Measurements from ENCODE around the gene SH3RF3.

The SH3RF3 gene

DNA sequence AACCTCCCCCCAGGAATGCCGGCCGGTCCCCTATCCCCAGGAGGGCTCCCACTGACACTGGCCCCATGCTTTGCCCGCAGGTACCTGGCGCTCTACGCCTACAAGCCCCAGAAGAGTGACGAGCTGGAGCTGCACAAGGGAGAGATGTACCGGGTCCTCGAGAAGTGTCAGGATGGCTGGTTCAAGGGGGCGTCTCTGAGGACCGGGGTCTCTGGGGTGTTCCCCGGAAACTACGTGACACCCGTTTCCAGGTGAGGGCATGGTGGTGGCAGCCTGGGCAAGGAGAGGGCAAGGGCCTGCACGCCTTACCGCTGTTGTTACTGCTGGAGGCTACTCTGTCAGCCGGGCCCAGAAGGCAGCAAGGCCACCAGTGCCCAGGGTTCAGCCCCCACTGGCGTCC lies 303.4 kb downstream of the SH3RF3 start:
- CTCF ChIA-PET = no interaction called here
- TF ChIP-seq, protein P1, sequence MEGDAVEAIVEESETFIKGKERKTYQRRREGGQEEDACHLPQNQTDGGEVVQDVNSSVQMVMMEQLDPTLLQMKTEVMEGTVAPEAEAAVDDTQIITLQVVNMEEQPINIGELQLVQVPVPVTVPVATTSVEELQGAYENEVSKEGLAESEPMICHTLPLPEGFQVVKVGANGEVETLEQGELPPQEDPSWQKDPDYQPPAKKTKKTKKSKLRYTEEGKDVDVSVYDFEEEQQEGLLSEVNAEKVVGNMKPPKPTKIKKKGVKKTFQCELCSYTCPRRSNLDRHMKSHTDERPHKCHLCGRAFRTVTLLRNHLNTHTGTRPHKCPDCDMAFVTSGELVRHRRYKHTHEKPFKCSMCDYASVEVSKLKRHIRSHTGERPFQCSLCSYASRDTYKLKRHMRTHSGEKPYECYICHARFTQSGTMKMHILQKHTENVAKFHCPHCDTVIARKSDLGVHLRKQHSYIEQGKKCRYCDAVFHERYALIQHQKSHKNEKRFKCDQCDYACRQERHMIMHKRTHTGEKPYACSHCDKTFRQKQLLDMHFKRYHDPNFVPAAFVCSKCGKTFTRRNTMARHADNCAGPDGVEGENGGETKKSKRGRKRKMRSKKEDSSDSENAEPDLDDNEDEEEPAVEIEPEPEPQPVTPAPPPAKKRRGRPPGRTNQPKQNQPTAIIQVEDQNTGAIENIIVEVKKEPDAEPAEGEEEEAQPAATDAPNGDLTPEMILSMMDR (IDR thresholded peaks at IDR 0.05; ENCODE audit: insufficient read depth, low read length, missing control alignments) = no peak
- no peak for DNase-seq (ENCODE audit: low read depth, low spot score)
- H3K4me3 ChIP-seq (ENCODE audit: low read depth, low read length) = no peak overlapping the region
- POLR2A ChIA-PET = no interaction called here

DNA sequence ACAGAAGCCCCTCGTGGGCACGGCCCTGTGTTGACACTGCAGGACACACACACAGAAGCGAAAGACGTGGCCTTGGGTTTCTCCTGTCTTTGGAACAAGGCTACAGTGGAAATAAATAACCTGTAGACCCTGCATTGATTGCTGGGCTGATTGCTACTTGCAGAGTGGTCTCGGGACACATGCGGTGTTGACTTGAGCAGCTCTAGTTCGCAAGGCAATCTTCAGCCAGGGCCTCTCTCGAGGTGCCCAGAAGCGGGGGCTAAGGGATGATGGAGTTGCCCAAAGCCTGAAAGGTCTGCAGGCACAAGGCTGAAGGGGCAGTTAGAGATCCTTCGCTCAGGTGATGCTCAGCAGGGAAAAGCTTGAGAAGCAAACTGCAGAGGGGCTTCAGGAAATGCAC lies 304.5 kb downstream of the SH3RF3 start:
- ChIA-PET CTCF (no interaction called here), POLR2A (no interaction called here)
- no peak overlapping the region for H3K4me3 ChIP-seq (ENCODE audit: low read depth, low read length)
- DNase-seq (ENCODE audit: low read depth, low spot score) = no peak
- TF ChIP-seq, protein P1 (IDR thresholded peaks at IDR 0.05; ENCODE audit: insufficient read depth, low read length, missing control alignments) = no peak

DNA sequence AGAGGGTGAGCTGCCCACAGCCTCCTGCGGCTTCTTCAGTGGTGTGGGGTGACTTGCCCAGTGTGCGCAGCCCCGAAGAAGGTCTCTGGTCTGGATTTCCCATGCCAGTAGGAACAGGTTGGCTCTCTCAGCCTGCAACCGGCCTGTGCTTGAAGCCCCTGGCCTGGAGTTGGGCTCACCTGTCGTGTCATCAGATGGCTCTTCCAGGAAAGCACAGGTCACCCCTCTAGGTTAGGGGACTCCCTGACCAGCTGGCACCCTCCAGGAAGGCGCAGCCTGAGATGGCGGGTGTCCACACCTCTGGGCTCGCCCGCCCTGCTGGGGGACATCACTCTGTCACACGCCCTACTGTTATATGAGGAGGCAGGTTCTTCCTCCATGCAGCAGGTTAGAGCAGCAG lies 304.9 kb downstream of the SH3RF3 start:
- no peak for DNase-seq (ENCODE audit: low read depth, low spot score)
- H3K4me3 ChIP-seq (ENCODE audit: low read depth, low read length) = no peak overlapping the region
- CTCF ChIA-PET = no interaction called here
- TF ChIP-seq, protein P1 (IDR thresholded peaks at IDR 0.05; ENCODE audit: insufficient read depth, low read length, missing control alignments) = no peak
- POLR2A ChIA-PET = no interaction called here

DNA sequence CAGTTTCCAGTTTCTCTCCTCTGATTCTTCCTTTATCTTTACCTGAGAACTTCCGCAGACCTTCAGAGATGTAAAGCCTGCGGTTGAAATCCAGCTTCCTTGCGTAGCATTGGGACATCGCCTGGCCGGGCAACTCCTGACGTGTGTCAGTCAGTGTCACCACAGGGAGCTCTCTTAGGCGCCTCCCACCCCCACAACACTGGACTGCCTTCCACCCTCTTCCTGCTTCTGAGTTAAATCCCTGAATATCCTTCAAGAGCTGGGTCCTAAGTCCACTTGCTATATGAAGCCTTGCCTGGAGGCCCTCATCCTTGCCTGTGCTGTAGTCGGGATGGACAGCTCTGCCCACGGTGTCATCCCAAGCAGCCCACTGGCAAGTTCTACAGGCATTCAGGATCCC lies 305.3 kb downstream of the SH3RF3 start:
- DNase-seq (ENCODE audit: low read depth, low spot score) = no peak
- no peak overlapping the region for H3K4me3 ChIP-seq (ENCODE audit: low read depth, low read length)
- ChIA-PET POLR2A (no interaction called here), CTCF (interaction anchor here (0.7 kb wide), 1 partner anchor 9 kb away, joined by 4 read pairs; no protein-coding TSS in a partner anchor)
- TF ChIP-seq, protein P1 (IDR thresholded peaks at IDR 0.05; ENCODE audit: insufficient read depth, low read length, missing control alignments) = no peak

DNA sequence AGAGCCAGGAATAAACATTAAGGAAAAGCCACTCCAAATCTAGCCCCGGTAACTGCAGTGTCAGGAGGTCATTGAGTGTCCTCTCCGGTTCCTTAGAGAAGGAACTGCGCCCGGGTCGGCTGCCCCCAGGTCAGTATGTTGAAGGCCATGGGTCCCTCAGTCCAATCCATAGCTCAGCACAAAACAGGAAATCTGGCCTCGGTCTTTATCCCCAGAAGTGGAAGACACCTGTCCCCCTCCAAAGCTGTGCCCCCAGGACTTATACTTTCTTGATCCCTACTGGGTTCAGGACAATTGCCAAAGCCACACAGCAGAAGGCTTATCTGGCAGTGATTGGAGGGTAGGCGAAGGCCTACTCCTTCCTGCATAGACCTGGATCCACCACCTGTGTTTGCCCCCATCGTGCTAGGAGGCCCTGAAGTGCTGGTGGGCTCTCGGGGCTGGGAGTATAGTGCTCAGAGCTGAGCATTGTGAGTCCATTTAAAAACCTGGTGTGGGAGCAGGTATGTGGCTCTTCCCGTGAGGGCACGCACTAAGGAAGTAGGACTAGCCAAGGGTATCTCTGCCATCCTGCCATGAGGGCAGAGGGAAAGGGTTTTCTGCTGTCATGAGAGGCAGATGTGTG lies 306.2 kb downstream of the SH3RF3 start:
- ChIA-PET CTCF (interaction anchor here (0.7 kb wide), 1 partner anchor 10 kb away, joined by 4 read pairs; no protein-coding TSS in a partner anchor), POLR2A (no interaction called here)
- DNase-seq (ENCODE audit: low read depth, low spot score) = no peak
- TF ChIP-seq, protein P1 (IDR thresholded peaks at IDR 0.05; ENCODE audit: insufficient read depth, low read length, missing control alignments) = no peak
- no peak overlapping the region for H3K4me3 ChIP-seq (ENCODE audit: low read depth, low read length)

DNA sequence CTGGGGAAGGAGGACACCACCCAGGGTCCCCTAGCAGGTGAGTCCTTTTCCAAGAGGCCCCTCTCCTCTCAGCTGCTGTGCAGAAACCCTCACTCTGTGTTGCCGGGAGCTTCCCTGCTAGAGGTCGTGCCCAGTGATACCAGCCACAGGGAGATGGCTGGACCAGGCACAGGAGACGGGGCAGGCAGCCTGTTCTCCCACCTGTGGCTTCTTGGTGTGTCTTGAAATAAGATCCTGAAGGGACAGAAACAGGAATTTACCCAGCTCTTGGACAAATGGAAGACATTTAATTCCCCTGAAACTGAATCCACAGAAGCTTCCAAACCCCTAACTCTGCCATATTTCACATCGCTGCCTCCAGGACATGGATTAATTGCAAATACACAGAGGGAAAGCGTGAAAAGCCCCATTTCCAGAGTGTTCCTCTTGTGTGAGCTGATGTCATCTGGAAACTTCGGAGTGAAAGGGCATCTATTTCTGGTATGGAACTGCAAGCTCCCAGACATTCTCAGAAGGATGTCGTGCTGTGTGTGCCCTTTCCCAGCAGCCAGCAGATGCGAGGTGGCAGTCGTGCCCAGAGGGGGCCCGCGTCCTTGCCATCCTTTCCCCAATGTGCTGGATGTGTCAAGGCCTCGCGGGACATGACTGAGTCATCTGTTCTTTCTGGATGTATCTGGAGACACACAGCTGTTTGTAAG lies 307.0 kb downstream of the SH3RF3 start:
- ChIA-PET CTCF (interaction anchor here (1.0 kb wide), 1 partner anchor 16 kb away, joined by 3 read pairs; no protein-coding TSS in a partner anchor), POLR2A (no interaction called here)
- TF ChIP-seq, protein P1 (IDR thresholded peaks at IDR 0.05; ENCODE audit: insufficient read depth, low read length, missing control alignments) = no peak

More for the DNA sequence above, 307.0 kb downstream of the SH3RF3 start:
- DNase-seq (ENCODE audit: low read depth, low spot score) = no peak
- H3K4me3 ChIP-seq (ENCODE audit: low read depth, low read length) = no peak overlapping the region

Data from AG04449 (cell line).